Mammary epithelial cell (primary cell): Measurements from ENCODE around the gene TMEM218.

ENCODE experiments used
- EZH2 ChIP-seq: IDR thresholded peaks from 2 replicates; pipeline ENCODE4 v1.6.1; 2012; ENCODE audit warnings: low read length, inconsistent platforms, borderline replicate concordance
- TF ChIP-seq, protein P1 (sequence below), 2 donors: IDR thresholded peaks in 1 of 2; conservative IDR thresholded peaks in 1 of 2; 2 replicates each; pipeline ENCODE4 v1.5.1; 2011 to 2012; ENCODE audit warnings: inconsistent platforms in 2 of 2, low read length in 2 of 2, mild to moderate bottlenecking in 2 of 2, control low read depth in 1 of 2, low read depth in 1 of 2; ENCODE audit not compliant: insufficient read depth in 1 of 2; ENCODE audit errors: extremely low read depth in 1 of 2

DNA sequence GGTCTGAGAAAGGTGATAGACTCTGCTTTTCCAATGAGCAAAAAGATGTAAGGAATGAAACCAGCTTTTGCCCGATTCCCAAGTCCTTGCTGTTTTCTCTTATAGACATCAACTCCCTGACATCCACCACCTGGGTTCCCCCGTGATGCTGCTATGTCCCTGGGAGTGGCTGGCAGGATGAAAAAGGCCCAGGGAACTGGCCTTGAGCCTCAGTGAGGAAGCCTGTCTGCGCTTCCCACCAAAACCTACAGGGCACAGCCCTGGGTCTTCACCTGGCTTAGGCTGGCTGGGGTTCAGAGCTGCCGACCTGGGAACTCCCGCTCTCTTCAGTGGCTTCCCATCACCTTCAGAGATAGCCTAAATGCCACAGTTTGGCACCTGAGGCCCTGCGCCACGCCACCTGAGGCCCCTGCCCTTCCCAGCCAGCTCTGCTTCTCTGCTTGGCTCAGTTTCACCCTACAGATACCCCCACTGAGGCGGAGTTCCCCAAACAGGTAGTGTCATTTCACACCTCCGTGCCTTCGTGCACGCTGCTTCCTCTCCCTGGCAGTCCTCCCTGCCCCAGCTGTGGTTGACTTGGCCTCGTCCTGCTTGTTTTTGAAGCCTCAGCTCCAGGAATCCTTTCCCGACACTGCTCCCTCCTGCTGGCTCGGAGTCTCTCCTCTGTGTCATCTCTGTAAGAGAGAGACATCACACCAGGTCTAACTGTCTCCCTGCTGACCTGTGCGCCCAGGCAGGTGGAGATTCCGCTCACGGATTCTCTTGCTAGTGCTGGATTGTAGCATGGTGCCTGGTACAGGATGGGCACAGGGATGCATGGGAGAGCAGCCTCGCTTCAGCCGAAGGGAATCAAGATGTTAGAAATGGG is 37.6 kb downstream of the TMEM218 start:
- TF ChIP-seq, protein P1, sequence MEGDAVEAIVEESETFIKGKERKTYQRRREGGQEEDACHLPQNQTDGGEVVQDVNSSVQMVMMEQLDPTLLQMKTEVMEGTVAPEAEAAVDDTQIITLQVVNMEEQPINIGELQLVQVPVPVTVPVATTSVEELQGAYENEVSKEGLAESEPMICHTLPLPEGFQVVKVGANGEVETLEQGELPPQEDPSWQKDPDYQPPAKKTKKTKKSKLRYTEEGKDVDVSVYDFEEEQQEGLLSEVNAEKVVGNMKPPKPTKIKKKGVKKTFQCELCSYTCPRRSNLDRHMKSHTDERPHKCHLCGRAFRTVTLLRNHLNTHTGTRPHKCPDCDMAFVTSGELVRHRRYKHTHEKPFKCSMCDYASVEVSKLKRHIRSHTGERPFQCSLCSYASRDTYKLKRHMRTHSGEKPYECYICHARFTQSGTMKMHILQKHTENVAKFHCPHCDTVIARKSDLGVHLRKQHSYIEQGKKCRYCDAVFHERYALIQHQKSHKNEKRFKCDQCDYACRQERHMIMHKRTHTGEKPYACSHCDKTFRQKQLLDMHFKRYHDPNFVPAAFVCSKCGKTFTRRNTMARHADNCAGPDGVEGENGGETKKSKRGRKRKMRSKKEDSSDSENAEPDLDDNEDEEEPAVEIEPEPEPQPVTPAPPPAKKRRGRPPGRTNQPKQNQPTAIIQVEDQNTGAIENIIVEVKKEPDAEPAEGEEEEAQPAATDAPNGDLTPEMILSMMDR (conservative IDR thresholded peaks at IDR 0.05 in 1 of 2, IDR thresholded peaks at IDR 0.05 in 1 of 2; ENCODE audit: extremely low read depth in 1 of 2, insufficient read depth in 1 of 2, low read depth in 1 of 2, low read length in 2 of 2): no peak
- TF ChIP-seq EZH2: no peak
